HG02938 (cell line): ENCODE results near the gene SUCLG2.
"Not testable (repeated sequence)": the region's sequence is repeated elsewhere in the genome, so short reads cannot be mapped to it uniquely, and the experiment has no call there.

Experiments used
- ATAC-seq: cut with Tn5 transposase; IDR thresholded peaks from one replicate; pipeline ENCODE4 v1.9.1; 2021; ENCODE audit warnings: mild to moderate bottlenecking, moderate library complexity; ENCODE audit not compliant: unreplicated experiment

SUCLG2 gene

DNA sequence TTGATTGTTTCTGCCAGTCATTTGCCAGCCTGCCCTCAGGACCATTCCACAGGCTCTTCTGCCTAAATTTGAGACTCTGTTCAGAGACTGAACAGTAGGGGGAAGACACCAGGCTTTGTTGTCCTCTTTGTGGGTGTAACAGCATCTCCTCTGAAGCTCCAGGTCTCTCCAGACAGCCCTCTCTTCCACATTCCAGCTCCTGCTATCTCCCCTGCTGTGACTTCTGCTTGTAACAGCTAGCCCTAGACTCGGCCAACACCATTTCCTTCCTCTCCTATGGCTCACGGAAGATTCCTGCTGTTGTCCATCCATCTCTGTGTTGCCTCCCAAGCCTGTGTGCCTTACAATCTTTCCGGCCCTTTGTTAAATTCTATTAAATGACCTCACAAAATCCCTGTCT is 40.2 kb downstream of the SUCLG2 start:
- ATAC-seq = no peak

GRCh38 chr3:67610458-67610857 is 44.0 kb downstream of the SUCLG2 start:
- no peak for ATAC-seq

- no peak for ATAC-seq
Measured at GRCh38 chr3:67609709-67610108, 44.7 kb downstream of the SUCLG2 start.

- ATAC-seq = no peak
Measured at GRCh38 chr3:67608034-67608433, 46.4 kb downstream of the SUCLG2 start.

GRCh38 chr3:67605377-67605776 is 49.0 kb downstream of the SUCLG2 start:
- no peak for ATAC-seq

GRCh38 chr3:67602816-67603215 is 51.6 kb downstream of the SUCLG2 start:
- ATAC-seq = no peak

GRCh38 chr3:67601919-67602608 is 52.3 kb downstream of the SUCLG2 start:
- ATAC-seq = no peak

DNA sequence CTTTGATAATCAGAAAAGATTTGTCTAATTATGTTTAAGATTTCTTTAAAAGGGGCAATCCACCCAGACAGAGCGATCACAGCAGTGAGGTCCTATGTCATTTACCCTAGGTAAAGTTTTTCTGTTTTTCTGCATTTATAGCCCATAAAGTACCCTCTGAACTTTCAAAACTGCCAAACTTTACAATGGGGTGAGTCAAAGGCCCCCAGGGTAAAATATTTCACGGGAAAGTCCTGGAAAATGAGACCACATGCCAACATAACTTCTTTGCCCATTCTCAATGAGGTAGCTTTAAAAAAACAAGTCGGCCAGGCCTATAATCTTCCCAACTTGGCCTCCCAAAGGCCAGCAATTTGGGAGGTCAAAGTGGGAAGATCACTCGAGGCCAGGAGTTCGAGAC is 53.0 kb downstream of the SUCLG2 start:
- no peak for ATAC-seq

GRCh38 chr3:67599821-67600220 is 54.6 kb downstream of the SUCLG2 start:
- ATAC-seq = no peak

DNA sequence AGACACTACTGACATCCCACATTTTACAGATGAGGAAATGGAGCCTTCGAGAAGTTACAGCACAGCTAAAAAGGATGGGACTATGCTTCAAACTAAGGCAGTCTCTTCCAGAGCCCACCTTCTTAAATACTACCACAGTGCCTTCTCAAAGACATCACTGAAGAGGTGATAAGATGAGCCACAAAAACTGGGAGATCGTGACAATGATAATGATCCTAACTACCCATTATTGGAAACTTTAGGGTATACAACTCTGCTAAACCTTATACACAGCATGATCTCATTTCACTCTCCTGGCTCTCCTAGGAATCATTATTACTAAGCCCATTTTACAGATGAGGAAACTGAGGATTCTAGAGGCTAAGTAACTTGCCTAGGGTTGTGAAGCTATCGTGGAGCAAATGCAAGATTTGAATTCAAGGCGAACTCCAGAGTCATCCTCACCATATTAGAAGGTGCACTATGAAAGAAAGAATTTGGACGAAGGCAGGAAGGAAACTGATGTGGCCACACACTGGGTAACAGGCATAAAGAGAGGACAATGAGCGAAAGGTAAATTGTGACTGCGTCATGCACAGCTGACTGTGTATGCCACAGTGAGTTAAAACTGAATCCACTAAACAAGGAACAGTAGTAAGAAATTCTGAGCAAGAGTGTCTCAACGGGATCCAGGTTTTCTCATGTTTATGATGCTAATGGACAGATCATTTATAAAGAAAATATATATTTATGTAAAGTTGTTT is 55.4 kb downstream of the SUCLG2 start:
- no peak for ATAC-seq

DNA sequence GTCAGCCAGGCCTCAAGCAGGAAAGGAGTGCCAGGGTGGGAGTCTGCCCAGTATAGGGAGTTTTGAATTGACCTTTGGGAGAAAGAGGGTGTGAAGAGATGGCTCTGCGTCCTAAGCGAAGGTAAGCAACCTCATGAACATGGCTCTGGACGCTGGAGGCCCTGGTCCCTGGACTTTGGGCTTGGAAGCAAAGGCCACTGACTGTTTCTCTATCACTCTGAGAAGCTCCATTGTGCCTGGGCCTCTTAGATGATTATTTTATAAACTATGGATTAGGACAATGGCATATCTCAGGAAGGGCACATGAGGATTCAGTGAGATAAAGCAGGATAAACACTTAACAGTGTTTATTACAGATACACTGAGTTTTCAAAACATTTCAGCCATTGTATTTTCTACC is 59.0 kb downstream of the SUCLG2 start:
- no peak for ATAC-seq

DNA sequence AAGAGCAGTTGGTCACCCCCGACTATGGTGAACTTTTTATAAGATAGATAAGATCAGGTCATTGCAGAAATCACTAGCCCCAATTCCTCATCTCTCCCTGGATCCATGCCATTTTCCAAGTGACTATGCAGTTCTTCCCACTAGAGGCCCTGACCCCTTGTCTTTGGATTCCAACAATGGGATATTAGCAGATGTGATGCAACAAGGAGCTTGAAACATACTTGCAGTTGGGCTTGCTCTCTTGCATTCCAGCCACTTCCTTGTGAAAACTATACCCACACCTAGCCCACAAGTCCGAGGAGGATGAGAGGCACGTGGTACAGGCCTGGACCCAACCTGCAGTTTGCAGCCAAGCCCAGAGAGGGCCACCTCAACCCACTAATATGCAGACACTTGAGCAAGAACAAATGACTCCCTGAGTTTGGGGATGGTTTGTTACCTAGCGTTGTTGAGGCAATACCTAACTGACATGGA is 60.6 kb downstream of the SUCLG2 start:
- no peak for ATAC-seq

DNA sequence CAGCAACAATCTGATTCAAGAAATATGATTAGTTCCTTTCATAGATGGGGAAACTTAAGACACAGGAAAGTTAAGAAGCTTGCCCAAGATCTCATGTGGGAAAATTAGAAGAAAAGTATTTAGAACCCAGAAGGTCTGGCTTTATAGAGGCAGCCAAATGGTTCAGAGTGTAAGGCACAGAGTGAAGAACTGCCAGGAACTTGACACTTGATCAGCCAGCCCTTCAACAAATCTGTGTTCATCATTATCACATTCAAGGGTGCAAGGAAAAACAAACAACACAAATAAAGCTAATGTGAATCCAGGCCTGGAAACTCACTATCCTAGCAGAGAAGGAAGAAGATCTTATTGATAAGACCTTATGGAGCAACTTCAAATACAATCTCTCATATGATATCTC is 62.4 kb downstream of the SUCLG2 start:
- no peak for ATAC-seq

GRCh38 chr3:67587811-67588210 is 66.6 kb downstream of the SUCLG2 start:
- ATAC-seq = no peak

DNA sequence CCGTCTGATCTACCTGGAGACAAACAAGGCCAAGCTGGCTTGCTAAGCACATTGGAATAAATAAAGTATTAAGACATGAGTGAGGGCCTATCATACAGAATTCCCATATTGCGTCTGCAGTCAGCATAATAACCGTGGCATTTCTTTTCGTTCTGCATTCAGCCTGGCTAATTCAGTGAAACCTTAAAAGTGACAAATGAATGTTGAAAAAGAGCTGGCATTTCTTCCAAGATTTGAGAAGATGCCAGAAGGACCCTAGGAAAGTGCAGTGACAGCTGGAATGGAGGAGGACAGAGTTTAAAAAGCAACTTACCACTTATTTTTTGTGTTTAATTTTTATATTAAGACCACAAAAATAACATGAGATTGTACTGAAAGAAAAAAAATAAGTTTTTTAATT is 67.1 kb downstream of the SUCLG2 start:
- no peak for ATAC-seq

GRCh38 chr3:67584608-67585007 is 69.8 kb downstream of the SUCLG2 start:
- ATAC-seq = not testable (repeated sequence)

DNA sequence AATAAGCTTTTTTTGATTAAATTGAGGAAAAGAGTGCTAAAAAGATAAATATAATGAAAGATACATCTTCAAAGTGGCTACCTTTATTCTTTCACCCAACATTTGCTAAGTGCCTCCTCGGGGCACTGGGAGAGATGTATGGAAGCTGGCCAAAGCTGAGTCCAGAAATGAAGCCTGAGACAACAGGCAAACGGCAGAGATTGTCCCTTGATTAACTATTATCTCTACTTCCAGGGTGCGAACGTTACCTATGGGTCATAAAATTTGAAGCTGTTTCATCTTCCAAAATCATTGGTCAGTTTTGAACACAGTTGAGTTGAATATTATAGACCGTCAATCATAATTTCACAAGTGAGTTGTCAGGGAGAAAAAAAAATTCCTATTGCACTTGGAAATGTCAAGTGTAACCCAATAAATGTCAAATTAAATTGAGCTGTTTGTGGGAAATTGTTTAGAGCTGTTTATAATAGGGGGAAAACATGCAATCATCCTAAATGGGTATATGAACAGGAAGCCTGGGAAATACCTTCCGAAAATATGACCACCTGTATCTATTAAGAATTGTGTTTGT is 73.9 kb downstream of the SUCLG2 start:
- ATAC-seq = no peak

DNA sequence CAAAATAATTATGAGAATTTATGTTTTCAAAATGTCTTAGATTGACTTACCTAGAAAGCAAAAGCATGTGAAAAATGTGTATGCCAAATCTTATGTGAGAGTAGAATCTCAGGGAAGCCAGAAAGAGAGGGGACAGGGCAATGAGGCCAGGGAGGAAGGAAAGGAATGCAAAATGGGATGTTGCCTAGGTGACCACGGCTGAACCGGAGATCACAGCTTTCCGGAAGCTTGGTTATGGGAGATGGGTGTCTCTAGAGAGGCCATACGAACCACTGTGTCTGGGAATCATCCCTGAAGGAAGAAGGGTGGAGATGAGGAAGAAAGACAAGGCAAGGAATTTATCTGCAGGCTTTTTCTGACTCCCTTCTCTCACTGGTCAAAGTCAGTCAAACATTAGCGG is 76.0 kb downstream of the SUCLG2 start:
- ATAC-seq = no peak

GRCh38 chr3:67576441-67576840 is 78.0 kb downstream of the SUCLG2 start:
- no peak for ATAC-seq

DNA sequence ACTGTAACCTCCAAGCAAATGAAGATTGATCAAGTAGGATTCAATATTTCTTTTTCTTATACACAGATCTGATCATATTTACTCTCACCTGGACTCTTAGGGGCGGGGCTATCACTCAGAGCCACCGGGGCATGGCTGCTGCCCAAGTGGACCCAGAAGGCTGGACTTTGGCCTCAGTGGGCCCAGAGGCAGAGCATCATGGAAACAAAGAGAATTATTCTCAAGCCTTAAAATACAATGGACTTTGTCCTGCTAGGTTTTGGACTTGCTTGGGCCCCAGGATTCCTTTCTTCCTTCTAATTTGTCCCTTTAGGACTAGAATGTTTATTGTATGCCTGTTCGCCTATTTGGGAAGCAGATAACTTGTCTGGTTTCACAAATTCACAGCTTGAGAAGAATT is 85.1 kb downstream of the SUCLG2 start:
- no peak for ATAC-seq

DNA sequence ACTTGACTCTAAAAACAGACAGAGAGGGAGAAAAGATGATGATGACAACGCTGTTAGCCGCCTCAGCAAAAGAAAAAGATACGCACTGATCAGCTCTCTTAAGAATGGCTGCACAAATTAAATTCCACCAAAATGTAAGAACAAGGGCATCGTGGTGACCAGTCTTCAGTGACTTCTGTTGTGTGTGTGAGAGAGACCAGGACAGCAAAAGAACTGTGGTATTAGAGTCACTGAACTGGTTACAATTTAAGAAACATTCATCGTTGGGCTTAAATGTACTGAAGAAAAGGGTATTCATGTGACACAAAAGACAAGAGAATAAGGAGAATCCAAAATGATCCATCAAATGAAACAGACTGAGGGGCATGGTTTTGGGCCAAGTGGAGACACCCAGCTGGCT is 86.5 kb downstream of the SUCLG2 start:
- ATAC-seq = no peak

- no peak for ATAC-seq
Measured at GRCh38 chr3:67564973-67565372, 89.4 kb downstream of the SUCLG2 start.
